Activated effector memory CD4-positive, alpha-beta T cell treated with anti-CD3 and anti-CD28 coated beads, Interleukin-2, amount 50 U/mL, for 16 hours (primary cell): ENCODE data around the gene CHM.
"Not testable (repeated sequence)": the region's sequence is repeated elsewhere in the genome, so short reads cannot be mapped to it uniquely, and the experiment has no call there.

Experiments
- DNase-seq: peaks from one replicate; pipeline ENCODE4 v3.0.0-alpha.2; 2020

CHM gene

GRCh38 chrX:85994797-85995196, 52.6 kb downstream of the CHM start:
- DNase-seq = no peak

- DNase-seq = no peak
Observed at GRCh38 chrX:85994228-85994627, 53.1 kb downstream of the CHM start.

- no peak for DNase-seq
Observed at GRCh38 chrX:85993539-85994197, 53.7 kb downstream of the CHM start.

GRCh38 chrX:85992811-85993229, 54.5 kb downstream of the CHM start:
- DNase-seq = no peak

GRCh38 chrX:85988353-85988752, 59.0 kb downstream of the CHM start:
- DNase-seq = no peak

- DNase-seq = no peak
Observed at GRCh38 chrX:85980286-85980685, 67.1 kb downstream of the CHM start.

GRCh38 chrX:85977218-85977617, 70.1 kb downstream of the CHM start:
- no peak for DNase-seq

- not testable (repeated sequence) for DNase-seq
Observed at GRCh38 chrX:85972351-85972750, 75.0 kb downstream of the CHM start.

- no peak for DNase-seq
Observed at GRCh38 chrX:85964744-85965143, 82.6 kb downstream of the CHM start.

GRCh38 chrX:85963736-85964135, 83.6 kb downstream of the CHM start:
- no peak for DNase-seq

GRCh38 chrX:85955510-85955909, 91.8 kb downstream of the CHM start:
- no peak for DNase-seq

GRCh38 chrX:85944751-85945150, 102.6 kb downstream of the CHM start:
- DNase-seq = not testable (repeated sequence)

GRCh38 chrX:85941275-85941674, 106.1 kb downstream of the CHM start:
- no peak for DNase-seq

GRCh38 chrX:85939942-85940341, 107.4 kb downstream of the CHM start:
- DNase-seq = not testable (repeated sequence)

GRCh38 chrX:85934399-85934798, 113.0 kb downstream of the CHM start:
- not testable (repeated sequence) for DNase-seq

- DNase-seq = no peak
Observed at GRCh38 chrX:85930099-85930498, 117.3 kb downstream of the CHM start.

- no peak for DNase-seq
Observed at GRCh38 chrX:85928606-85929005, 118.8 kb downstream of the CHM start.

- DNase-seq = no peak
Observed at GRCh38 chrX:85927740-85928139, 119.6 kb downstream of the CHM start.

GRCh38 chrX:85922821-85923220, 124.5 kb downstream of the CHM start:
- no peak for DNase-seq

- DNase-seq = not testable (repeated sequence)
Observed at GRCh38 chrX:85916656-85917280, 130.6 kb downstream of the CHM start.

GRCh38 chrX:85914431-85914830, 132.9 kb downstream of the CHM start:
- DNase-seq = no peak

GRCh38 chrX:85907316-85907715, 140.0 kb downstream of the CHM start:
- no peak for DNase-seq

- no peak for DNase-seq
Observed at GRCh38 chrX:85906399-85906798, 141.0 kb downstream of the CHM start.

- no peak for DNase-seq
Observed at GRCh38 chrX:85905851-85906250, 141.5 kb downstream of the CHM start.
